RWPE2 (cell line): ENCODE results near the gene MYORG.

ENCODE experiments used
- ATAC-seq: fragments of 200-7000 bp; cut with Tn5 transposase; 3 replicates; pipeline ENCODE4 v1.9.1; 2021; ENCODE audit warnings: low read depth
- DNase-seq: peaks from one replicate; pipeline ENCODE4 v3.0.0-alpha.2; 2020; ENCODE audit warnings: low spot score
- H3K27ac ChIP-seq: fragments of 450-650 bp; 2 replicates; pipeline ENCODE4 v1.5.1; 2017; ENCODE audit warnings: mild to moderate bottlenecking; ENCODE audit not compliant: poor library complexity, severe bottlenecking
- H3K27me3 ChIP-seq: fragments of 250-450 bp; sonication (Bioruptor Pico); 2 replicates; pipeline ENCODE4 v1.5.1; 2021; ENCODE audit warnings: mild to moderate bottlenecking, moderate library complexity; ENCODE audit not compliant: insufficient read depth, poor library complexity, severe bottlenecking
- H3K36me3 ChIP-seq: fragments of 250-450 bp; sonication (Bioruptor Pico); 2 replicates; pipeline ENCODE4 v1.5.1; 2020; ENCODE audit warnings: low read depth, mild to moderate bottlenecking, moderate library complexity
- H3K4me1 ChIP-seq: fragments of 250-450 bp; sonication (Bioruptor Pico); 2 replicates; pipeline ENCODE4 v1.5.1; 2021; ENCODE audit warnings: mild to moderate bottlenecking, moderate library complexity; ENCODE audit not compliant: insufficient read depth, poor library complexity, severe bottlenecking
- H3K4me3 ChIP-seq: fragments of 250-450 bp; sonication (Bioruptor Pico); 2 replicates; pipeline ENCODE4 v1.5.1; 2021; ENCODE audit warnings: mild to moderate bottlenecking, moderate library complexity; ENCODE audit not compliant: severe bottlenecking
- H3K9me3 ChIP-seq: fragments of 250-450 bp; sonication (Bioruptor Pico); 2 replicates; pipeline ENCODE4 v1.5.1; 2021; ENCODE audit warnings: mild to moderate bottlenecking, moderate library complexity; ENCODE audit not compliant: severe bottlenecking
- TF ChIP-seq, protein P1 (sequence below): fragments of 450-650 bp; IDR thresholded peaks from one replicate; pipeline ENCODE4 v1.5.1; 2017; ENCODE audit warnings: mild to moderate bottlenecking, moderate library complexity; ENCODE audit not compliant: poor library complexity, severe bottlenecking

Gene MYORG

DNA sequence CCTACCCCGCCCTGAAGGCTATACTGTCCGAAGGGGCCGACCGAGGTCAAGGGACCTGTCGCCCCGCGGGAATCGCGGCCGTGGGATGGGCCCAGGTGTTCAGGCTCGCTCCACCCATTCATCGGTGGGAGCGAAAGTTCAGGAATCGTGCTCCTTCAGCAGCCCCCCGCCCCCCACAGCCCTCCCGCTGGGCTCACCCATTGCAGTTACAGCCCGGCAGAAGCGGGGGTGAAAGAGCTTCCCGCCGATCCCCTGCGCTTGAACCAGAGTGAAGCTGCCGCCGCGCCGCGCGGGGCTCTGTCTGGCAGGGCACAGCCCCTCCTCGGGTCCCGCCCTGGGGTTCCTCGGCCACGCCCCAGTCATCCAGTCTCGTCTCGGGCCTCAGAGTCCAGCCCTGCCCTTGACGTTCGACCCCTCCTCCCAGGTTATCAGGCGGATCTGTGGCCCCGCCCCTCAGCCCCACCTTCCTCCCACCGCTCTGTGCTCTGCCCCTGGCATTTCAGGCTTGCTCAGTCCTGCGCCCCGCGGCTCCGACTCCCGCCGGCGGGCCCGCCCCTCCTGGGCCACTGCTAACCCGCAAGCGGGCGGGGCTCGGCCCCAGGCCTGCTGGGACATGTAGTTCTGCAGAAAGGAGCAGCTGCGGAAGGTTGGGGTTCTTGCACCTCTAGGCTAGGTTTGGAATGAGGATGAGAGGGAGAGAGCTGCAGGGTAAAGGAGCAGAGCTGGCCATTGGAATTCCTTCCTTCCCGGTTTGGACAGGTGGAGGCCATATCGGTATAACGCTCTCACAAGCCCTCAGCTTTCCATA, at the start of gene MYORG:
MYORG (minus strand) TSS at position 303 of the 808 bp plus-strand sequence. CDS start 3,955 bp downstream, outside the sequence.
- H3K27ac ChIP-seq: peak within 1 kb of the TSS; percentile 43
- peak within 1 kb of the TSS; percentile 52 for H3K4me3 ChIP-seq
- peaks cover 1% of the 10 kb centered on the region; the same call in 1 of the 2 replicates for H3K36me3 ChIP-seq
- H3K4me1 ChIP-seq: peaks cover 14% of the 10 kb centered on the region
- TF ChIP-seq, protein P1, sequence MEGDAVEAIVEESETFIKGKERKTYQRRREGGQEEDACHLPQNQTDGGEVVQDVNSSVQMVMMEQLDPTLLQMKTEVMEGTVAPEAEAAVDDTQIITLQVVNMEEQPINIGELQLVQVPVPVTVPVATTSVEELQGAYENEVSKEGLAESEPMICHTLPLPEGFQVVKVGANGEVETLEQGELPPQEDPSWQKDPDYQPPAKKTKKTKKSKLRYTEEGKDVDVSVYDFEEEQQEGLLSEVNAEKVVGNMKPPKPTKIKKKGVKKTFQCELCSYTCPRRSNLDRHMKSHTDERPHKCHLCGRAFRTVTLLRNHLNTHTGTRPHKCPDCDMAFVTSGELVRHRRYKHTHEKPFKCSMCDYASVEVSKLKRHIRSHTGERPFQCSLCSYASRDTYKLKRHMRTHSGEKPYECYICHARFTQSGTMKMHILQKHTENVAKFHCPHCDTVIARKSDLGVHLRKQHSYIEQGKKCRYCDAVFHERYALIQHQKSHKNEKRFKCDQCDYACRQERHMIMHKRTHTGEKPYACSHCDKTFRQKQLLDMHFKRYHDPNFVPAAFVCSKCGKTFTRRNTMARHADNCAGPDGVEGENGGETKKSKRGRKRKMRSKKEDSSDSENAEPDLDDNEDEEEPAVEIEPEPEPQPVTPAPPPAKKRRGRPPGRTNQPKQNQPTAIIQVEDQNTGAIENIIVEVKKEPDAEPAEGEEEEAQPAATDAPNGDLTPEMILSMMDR: peak; percentile 0
- H3K9me3 ChIP-seq: no peaks in the 10 kb centered on the region
- H3K27me3 ChIP-seq: no peaks in the 10 kb centered on the region
- DNase-seq (peak; percentile 98), ATAC-seq (peak; percentile 80)

DNA sequence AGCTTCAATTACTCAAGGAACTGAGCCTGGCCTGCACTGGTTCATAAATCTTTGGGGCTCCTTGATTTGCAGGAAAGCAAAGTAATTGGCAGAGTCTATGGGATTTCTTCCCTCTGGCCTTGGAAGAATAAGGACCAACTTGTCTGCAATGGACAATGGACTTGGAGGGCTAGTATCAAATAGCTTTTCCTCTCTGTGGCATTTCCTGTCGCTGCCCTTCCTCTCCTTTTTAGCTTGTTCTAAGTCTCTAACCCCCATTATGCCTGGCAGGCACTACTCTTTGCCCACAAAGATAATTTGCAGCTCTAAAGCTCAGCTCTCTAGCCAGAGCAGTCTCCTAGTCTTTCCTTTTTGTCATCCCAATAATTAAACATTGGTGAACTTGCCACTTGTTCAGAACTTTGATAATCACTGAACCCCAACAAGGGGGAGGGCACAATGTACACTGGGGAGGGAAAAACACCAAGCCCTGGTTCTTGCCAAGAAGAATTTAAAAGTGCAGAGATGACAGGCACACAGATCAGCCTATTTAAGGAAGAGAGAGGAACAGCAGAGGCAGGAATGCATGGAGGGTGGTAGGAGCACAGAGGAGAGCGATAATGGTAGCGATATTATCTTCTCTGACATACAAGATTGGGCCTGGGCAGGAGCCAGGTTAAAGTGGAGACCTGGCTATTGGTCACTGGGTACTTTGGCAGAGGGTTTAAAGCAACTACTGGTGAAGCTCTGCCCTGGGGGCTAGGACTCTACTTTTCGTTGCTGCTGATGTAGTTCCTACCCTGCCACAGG, 43.2 kb upstream of the MYORG start:
- Histone ChIP-seq H3K4me1 (no peaks in the 10 kb centered on the region), H3K36me3 (no peaks in the 10 kb centered on the region), H3K4me3 (no peak overlapping the region), H3K9me3 (no peaks in the 10 kb centered on the region), H3K27ac (no peak overlapping the region), H3K27me3 (no peaks in the 10 kb centered on the region)
- TF ChIP-seq, protein P1: no peak
- DNase-seq (no peak), ATAC-seq (no peak)

DNA sequence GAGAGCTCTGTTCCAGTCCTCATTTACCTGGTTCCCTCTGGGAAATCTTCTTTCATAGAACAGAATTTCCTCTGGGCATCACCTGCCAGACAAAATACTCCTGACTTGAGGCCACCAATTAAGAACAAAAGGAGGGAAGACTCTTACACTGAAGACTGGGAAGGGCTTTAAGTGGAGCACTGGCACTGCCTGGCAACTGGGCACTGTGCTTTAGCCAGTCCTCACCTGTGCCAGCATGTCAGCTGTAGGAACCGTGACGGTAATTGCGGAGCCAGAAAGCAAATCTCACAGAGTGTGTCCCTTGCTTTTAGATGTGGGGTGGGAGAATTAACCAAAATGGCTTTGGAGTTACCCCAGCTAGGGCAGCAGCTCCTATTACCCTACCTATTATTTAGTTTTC, 41.0 kb upstream of the MYORG start:
- Histone ChIP-seq H3K4me3 (no peak overlapping the region), H3K27me3 (no peaks in the 10 kb centered on the region), H3K36me3 (no peaks in the 10 kb centered on the region), H3K27ac (no peak overlapping the region), H3K4me1 (no peaks in the 10 kb centered on the region), H3K9me3 (no peaks in the 10 kb centered on the region)
- TF ChIP-seq, protein P1: no peak
- no peak for ATAC-seq
- DNase-seq: no peak

DNA sequence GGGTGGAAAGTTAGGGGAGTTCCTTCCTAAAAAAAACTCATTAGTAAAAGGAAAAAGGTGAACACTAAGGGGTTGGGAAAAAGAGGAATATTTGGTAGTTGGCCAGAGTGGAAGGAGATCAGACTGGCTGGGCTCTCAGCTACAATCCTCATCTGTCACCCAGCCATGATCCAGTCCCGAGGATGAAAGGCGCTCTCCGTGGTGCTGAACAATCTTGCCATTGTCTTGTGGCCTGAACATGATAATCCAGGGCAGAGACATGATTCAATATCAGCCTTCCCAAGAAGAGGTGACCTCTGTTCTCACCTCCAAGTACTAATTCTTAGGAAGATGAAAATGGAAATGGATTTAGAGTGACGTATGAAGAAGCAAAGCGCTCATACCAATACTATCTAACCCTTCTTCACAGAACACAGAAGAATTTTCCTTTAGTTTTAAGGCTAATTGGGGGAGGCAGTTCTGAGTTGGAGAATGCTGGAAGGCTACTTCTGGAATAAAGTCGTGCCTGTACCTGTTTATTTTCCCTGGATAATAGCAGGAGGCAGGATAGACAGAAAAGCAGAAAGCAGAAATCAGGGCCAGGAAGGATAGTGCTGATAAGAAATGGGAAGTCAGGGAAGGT, 36.6 kb upstream of the MYORG start:
- ATAC-seq (no peak; the same call in 2 of the 3 replicates), DNase-seq (no peak)
- Histone ChIP-seq H3K4me1 (no peaks in the 10 kb centered on the region), H3K36me3 (no peaks in the 10 kb centered on the region), H3K4me3 (no peak overlapping the region), H3K27me3 (no peaks in the 10 kb centered on the region), H3K9me3 (no peaks in the 10 kb centered on the region), H3K27ac (no peak overlapping the region)
- TF ChIP-seq, protein P1: no peak
